Ramos (cell line): ENCODE measurements around the gene DGCR2.
"Not testable (repeated sequence)": the region's sequence is repeated elsewhere in the genome, so short reads cannot be mapped to it uniquely, and the experiment has no call there.

Experiments used
- in situ Hi-C: fragments of 300-500 bp; cut with MboI; formaldehyde crosslinking; loops from one replicate; pipeline ENCODE4 v1.14.3; 2022; ENCODE audit warnings: low sequenced_read_pairs; ENCODE audit not compliant: unreplicated experiment

The DGCR2 gene

GRCh38 chr22:18992543-18993198 lies 129.5 kb downstream of the DGCR2 start:
- in situ Hi-C loops = no loop called here

- in situ Hi-C loops = no loop called here
Measured at GRCh38 chr22:18991821-18992442, 130.3 kb downstream of the DGCR2 start.

- in situ Hi-C loops = no loop called here
Measured at GRCh38 chr22:18991138-18991432, 131.1 kb downstream of the DGCR2 start.

GRCh38 chr22:18990355-18991137 lies 131.7 kb downstream of the DGCR2 start:
- in situ Hi-C loops = no loop called here

- in situ Hi-C loops = no loop called here
Measured at GRCh38 chr22:18988958-18989357, 133.3 kb downstream of the DGCR2 start.

GRCh38 chr22:18987765-18988164 lies 134.4 kb downstream of the DGCR2 start:
- in situ Hi-C loops = no loop called here

- in situ Hi-C loops = not testable (repeated sequence)
Measured at GRCh38 chr22:18987114-18987513, 135.1 kb downstream of the DGCR2 start.
